Forelimb muscle (tissue), 1 donor: ENCODE data around the gene SLC19A1. TPM values are rescaled to one million over a fixed set of nuclear protein-coding genes. Genes with fewer than 3 reads are reported as not detected.

ENCODE experiments used
- DNase-seq: peaks from one replicate; pipeline ENCODE4 v3.0.0-alpha.2; 2013; ENCODE audit warnings: low read depth
- polyA plus RNA-seq: library from polyadenylated mRNA; unstranded; fragments of 120-200 nt; gene quantifications from one replicate; pipeline ENCODE4 v1.2.1, GENCODE V29; 2013; ENCODE audit not compliant: insufficient read length

Gene SLC19A1
- polyA plus RNA-seq, 1 donor, result 8.5 TPM

DNA sequence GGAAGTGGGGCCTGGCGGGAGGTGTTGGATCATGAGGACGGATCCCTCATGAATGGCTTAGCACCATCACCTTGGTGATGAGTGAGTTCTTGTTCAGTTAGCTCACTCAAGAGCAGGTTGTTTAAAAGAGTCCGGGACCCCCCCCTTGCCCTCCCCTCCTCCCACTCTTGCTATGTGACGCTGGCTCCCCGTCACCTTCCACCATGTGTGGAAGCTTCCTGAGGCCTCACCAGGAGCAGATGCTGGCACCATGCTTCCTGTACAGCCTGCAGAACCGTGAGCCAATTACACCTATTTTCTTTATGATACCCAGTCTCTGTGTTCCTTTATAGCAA lies 3.0 kb upstream of the SLC19A1 start:
- DNase-seq, result no peak

DNA sequence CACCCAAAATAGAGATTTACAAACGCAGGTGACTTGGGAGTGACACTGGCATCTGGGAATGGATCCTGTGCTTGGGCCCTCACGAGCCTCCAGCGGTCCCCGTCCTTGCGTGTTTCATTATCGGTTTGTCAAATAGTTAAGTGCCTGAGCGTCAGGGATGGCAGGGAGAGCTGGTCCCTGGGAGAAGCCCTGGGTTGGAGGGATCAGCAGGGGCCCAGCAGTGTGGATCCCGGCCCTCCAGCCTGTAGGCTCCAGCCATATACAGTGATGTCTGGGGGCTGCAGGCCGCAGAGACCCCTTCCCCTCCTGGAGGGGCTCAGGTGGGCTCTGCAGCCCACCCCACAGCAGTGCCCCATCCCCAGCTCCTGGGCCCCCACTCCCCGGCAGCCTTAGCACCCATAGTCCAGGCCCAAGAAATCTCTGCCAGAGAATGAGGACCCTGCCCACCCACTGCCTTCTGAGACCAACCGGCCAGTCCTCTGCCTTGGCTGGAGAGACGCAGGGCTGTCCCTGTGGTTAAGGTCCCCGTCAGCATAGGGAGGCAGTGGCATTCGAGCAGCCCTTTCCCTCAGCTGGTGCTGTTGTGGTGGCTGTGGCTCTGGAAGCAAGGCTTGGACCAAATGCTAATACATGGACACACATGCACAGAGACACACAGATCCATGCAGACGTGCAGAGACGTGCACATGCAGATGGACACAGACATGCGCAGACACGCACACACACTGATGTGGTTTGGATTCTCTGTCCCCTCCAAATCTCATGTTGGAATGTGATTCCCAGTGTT lies 2.4 kb upstream of the SLC19A1 start:
- no peak for DNase-seq

DNA sequence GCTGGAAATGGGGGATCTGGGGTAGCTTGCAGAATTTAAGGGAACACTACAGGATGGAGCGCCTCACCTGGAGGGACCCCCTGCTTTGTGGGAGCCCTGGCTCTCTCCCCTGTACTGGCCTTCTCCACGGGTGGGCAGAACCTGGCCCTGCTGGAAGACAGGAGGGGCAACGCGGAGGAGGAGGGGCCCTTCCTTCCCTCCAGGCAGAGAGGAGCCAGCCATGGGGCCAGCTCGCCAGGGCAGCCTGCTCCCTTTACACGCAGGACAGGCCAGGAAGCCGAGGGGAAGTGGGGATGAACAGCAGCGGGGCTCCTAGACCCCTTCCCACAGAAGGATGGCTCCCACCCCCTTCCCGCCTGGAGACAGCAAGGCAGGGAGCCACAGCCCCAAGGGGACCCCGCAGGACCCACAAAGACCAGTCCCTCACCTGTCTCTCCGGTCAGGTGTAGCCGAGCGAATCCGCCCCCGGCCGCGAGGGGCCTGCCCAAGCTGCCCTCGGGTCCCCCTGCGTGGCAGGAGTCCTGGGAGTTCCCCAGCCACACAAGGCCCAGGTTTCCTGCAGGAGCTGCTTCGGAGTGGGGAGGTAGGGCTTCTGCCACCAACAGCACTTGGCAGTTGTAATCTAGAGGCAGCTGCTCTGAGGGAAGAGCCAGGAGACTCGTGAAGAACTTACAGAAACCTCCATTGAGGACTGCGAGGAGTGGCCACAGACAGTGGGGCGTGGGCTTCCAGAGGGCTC lies 1.6 kb upstream of the SLC19A1 start:
- DNase-seq, result no peak

DNA sequence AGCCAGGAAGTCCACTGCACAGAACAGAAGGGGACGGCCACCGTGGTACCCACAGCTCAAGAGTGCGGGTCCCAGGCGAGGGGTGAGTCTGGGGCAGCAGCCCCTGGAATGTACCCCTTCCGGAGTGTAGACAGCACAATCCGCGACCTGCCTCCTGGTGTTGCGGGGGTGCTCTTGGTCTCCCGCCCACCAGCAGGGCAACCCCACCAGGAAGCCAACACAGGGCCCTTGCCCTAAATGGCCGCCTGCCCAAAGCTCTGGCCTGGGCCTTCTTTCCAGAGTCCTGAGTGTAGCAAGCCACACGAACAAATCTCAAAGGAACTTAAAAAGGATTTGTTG lies 1.1 kb upstream of the SLC19A1 start:
- DNase-seq, result no peak

DNA sequence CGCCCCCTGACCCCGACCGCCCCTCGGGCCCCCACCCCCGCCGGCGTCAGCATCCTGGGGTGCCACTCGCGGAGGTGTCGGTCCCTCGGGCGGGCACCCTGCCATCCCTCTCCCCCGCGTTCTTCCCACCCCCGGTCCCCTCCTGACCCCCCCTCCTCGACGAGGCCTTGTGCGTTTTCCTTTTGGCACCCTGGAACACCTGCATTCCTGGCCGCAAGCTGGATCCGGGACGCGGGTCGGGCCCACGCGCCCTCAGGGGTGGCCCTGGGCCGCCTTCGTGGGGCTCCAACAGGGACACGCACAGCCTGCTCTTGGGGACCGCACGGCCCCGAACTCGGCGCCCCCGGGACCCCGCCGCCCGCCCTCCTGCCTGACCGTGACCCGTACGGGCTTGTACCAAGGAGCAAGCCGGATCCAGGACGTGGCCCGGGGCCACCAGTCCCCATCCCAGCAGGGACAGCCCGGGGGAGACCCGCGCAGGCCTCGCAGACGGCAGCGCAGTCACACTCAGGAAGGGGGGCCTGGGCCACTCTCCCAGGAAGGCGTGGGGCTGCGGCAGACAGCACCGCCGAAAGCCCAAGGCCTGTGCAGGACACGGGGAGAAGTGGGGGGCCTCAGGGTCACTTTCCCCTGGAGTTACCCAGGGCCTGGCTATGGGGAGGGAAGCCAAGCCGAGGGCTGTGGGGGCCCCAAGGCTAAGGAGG lies 579 bp upstream of the SLC19A1 start:
- no peak for DNase-seq

- DNase-seq, result no peak
Measured at GRCh38 chr21:45541221-45542039, 810 bp downstream of the SLC19A1 start.

GRCh38 chr21:45540601-45540970 lies 1.7 kb downstream of the SLC19A1 start:
- DNase-seq, result no peak

- no peak for DNase-seq
Measured at GRCh38 chr21:45539796-45540600, 2.2 kb downstream of the SLC19A1 start.

GRCh38 chr21:45539046-45539795 lies 3.0 kb downstream of the SLC19A1 start:
- DNase-seq, result no peak

DNA sequence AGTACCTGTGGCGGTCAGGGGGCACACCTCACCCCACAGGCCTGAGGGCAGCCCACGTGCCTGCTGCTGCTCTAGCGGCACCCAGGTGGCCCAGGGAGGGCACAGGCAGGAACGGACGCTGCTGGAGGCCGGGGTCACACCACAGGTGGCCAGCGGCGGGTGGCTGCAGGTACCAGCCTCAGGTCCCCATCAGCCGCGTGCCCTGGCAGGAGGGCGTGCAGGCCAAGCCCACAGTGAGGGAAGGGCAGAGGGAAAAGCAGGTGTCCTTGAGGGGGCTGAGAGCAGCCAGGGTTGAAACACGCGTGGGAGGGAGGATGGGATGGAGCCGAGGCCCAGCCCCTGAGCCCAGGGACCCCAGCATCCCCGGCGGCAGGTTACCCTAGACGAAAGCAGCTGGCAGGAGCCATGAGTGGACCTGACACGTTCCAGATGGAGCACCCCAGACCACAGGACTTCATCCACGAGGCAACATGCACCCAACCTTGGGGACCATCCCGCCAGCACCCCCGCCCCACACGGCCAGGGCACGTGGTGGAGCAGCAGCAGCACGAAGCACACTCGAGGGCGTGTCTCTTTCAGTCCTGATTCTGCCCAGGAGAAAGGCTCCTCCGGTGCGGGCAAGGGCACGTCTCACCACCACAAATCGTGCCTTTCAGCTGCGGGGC lies 3.7 kb downstream of the SLC19A1 start:
- no peak for DNase-seq

GRCh38 chr21:45537746-45538291 lies 4.4 kb downstream of the SLC19A1 start:
- no peak for DNase-seq

DNA sequence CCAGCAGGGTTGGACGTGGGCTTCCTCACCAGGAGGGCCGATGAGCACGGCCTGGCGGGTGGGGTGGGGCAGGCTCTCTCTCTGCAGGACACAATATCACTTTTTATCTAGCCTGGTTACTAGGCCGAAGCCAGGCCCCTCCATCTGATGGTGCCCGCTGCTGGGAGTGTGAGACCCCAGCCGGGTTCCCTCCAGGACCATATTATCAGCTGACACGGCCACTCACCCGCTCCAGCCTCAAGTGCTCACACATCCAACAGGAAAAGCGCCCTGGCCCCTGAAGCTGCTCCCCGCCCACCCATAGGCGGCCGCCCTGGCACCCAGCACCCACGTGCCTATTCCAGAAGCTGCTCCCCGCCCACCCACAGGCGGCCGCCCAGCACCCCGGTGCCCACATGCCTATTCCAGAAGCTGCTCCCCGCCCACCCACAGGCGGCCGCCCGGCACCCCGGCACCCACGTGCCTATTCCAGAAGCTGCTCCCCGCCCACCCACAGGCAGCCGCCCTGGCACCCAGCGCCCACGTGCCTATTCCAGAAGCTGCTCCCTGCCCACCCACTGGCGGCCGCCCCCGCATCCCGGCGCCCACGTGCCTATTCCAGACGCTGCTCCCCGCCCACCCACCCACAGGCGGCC lies 5.0 kb downstream of the SLC19A1 start:
- DNase-seq, result no peak

DNA sequence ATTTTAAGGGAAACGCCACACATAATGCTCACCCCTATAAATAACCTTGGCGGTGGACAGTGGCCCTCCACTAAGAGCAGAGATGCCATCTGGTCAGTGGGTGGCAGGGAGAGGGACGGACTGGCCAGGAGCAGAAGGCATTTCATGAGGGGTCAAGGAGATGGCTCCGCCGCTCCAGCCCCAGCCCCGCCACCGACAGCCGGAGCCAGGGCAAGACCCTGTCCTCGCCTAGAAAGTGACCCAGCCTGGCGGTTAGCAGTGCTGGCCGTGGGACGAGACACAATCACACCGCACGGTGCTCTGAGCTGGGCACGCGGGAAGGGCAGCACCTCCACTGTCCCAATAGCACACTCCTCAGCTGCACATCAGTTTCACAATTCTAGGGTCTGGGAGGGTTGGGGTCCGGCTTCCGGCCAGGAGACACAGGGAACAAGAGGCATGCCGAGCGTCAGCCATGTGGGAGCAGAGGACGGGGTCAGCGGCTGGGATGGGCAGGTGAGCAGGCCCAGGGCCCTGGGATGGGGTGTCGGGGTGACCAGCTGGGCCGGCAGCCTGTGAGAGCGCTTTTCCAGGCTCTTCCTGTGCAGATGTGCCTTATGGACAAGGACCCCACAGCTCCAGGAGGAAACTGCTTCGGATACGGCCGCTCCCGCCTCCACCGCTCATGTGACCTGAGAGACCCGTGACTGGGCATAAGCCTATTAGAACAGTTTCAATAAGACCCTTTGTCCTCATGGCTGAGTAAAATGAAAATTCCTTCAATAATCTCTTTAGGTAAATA lies 5.7 kb downstream of the SLC19A1 start:
- no peak for DNase-seq

DNA sequence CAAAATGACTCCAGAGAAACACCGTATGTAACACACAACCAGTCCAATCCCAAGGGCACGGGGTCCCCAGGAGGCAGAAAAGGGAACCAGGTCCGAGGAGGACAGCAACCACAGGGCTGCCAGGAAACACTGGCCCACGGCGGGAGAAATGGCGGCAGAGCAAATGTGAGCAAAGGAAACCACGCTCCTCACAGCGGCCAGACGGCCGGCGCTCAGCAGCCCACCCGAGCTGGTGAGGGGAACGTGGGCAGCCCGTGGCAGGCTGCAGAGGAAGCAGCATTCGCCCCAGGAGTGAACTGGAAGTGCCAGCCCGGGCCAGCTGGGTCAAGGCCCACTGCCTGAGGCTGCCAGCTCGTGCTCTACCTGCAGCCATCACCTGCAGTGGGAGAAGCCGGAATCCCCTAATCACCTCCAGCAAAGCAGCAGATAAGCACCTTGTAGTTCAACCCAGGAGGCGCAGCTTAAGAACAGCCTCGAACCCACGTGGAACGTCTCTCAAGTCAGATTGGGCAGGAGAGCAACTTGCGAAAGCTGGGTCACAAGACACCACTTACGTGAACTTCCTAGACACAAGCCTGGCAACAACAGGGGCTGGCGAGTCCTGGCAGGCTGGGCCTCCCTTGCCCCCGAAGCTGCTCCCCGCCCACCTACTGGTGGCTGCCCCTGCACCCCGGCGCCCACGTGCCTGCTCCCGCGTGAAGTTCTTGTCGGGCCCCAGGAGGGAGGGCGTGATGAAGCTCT lies 6.7 kb downstream of the SLC19A1 start:
- no peak for DNase-seq

DNA sequence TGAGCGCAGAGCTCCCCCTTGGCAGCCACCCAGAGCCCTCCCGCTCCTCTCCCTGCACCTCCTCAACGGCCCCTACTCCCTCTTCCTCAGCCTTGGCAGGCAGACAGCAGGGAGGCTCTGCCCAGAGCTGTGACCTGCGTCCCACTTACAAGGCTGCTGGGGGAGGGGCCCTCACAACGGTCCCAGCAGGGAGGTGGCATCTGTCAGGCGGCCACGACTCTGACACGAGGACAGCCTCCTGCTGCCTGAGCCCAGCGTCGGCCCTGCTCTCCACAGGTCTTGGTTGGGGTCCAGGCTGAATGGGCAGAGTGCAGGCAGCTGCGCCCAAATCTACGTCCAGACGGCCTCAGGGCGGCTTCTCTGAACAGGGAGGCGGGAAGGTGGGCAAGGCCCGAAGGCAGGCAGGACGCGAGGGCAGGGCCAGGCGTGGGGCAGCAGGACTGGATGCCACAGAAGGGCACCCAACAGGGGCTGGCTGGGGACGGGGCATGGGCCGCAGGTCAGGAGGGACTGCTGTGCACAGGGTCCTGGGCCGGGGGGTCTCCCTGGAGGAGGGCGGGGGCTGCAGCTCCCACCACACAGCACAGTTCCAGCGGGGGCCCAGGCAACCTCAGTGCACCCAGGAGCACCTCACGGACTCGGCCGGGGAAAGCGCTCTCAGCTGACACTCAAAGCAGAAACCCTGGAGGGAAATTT lies 7.5 kb downstream of the SLC19A1 start:
- DNase-seq, result no peak

- DNase-seq, result no peak
Measured at GRCh38 chr21:45533846-45534635, 8.2 kb downstream of the SLC19A1 start.
